K562 (cell line): ENCODE results near the gene MATCAP1.

Experiments used
- LCOR ChIP-seq: sonication (generic); formaldehyde crosslinking; IDR thresholded peaks from 2 replicates; pipeline ENCODE4 v1.8.0; 2022; ENCODE audit warnings: mild to moderate bottlenecking, missing genetic modification reagents
- NR2C2 ChIP-seq, 2 experiments: fragments of 200-800 bp in 1 of 2; sonication (Bioruptor generic) in 1 of 2; sonication (generic) in 1 of 2; formaldehyde crosslinking in 1 of 2; IDR thresholded peaks; 2 replicates each; pipeline versions ENCODE4 v1.6.1 to v1.8.0; 2016 to 2022; ENCODE audit warnings: mild to moderate bottlenecking in 1 of 2, missing compliant biosample characterization in 1 of 2, missing genetic modification characterization in 1 of 2, missing genetic modification reagents in 1 of 2
- RNF2 ChIP-seq: sonication (generic); IDR thresholded peaks from 2 replicates; pipeline ENCODE4 v1.6.1; 2016
- SMARCC2 ChIP-seq: fragments of 450-650 bp; IDR thresholded peaks from 2 replicates; pipeline ENCODE4 v1.6.1; 2017; ENCODE audit warnings: antibody characterized with exemption, moderate library complexity, mild to moderate bottlenecking, low read depth
- YY1 ChIP-seq, 3 experiments: IDR thresholded peaks; 2 replicates each; pipeline ENCODE4 v1.6.1; 2011; ENCODE audit warnings: low read length in 2 of 3, mild to moderate bottlenecking in 2 of 3, moderate library complexity in 2 of 3, borderline replicate concordance in 1 of 3, control low read depth in 1 of 3, low read depth in 1 of 3; ENCODE audit not compliant: insufficient read depth in 3 of 3, insufficient replicate concordance in 2 of 3, control insufficient read depth in 1 of 3, insufficient read length in 1 of 3; ENCODE audit errors: extremely low read depth in 1 of 3

DNA sequence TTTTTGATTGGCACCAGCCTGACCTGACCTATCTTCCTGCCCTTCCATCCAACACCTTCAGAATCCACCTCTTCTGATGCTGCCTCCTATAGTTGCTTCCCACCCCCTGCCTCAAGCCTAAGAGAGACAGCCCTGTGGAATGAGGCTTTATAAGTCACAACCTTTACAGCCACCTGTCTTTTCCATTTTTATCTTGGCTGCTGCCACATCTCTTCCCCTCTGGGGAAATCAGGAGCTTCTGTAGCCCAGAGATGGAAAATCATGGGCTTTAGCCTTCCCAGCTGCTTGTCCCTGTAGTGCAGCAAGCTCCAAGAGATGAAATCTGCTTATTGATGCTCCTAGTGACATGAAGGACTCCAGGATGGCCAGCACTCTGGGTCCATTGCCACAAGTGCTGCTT, 55.3 kb downstream of the MATCAP1 start:
- no peak for TF ChIP-seq LCOR (CRISPR knock-in tag)
- TF ChIP-seq RNF2: no peak
- no peak for TF ChIP-seq SMARCC2
- TF ChIP-seq YY1 (IDR thresholded peaks at IDR 0.05; ENCODE audit: borderline replicate concordance in 1 of 3, control insufficient read depth in 1 of 3, extremely low read depth in 1 of 3, insufficient read depth in 3 of 3, insufficient read length in 1 of 3, insufficient replicate concordance in 2 of 3, low read depth in 1 of 3, low read length in 2 of 3): no peak
- TF ChIP-seq NR2C2 (CRISPR knock-in tag; IDR thresholded peaks at IDR 0.05): no peak
- TF ChIP-seq NR2C2 (tag; IDR thresholded peaks at IDR 0.05): no peak
